ENCODE measurements around the gene TNN.
"Not testable (repeated sequence)": the region's sequence is repeated elsewhere in the genome, so short reads cannot be mapped to it uniquely, and the experiment has no call there.

TNN gene

DNA sequence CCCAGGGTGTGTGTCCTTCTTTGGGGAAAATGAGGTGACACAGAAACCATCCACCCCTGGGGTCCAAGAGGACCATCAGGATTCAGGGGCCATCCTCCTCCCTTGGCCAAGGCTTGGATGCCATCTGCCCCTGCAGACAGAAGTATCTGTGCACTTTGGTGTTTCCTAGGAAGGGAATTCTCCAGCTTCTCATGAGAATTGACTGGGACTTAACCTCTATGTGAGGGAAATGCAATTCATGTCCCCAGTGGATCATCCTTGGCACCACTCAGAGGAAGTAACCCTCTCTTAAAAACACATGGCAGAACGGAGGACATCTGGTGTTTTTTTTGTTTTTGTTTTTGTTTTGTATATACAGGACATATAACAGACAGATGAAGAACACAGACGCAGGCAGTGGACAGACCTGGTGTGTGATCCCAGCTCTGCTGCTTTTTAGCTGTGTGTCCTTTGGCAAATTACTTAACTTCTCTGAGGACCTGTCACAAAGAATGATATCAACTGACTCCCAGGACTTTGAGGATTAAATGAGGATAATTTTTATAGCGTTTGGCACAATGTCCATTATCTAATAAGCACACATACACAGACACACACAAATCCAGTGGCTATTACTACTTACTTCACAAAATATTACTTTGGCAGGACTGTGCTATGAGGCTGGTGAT lies 3.8 kb downstream of the TNN start:
- no peak for DNase-seq

DNA sequence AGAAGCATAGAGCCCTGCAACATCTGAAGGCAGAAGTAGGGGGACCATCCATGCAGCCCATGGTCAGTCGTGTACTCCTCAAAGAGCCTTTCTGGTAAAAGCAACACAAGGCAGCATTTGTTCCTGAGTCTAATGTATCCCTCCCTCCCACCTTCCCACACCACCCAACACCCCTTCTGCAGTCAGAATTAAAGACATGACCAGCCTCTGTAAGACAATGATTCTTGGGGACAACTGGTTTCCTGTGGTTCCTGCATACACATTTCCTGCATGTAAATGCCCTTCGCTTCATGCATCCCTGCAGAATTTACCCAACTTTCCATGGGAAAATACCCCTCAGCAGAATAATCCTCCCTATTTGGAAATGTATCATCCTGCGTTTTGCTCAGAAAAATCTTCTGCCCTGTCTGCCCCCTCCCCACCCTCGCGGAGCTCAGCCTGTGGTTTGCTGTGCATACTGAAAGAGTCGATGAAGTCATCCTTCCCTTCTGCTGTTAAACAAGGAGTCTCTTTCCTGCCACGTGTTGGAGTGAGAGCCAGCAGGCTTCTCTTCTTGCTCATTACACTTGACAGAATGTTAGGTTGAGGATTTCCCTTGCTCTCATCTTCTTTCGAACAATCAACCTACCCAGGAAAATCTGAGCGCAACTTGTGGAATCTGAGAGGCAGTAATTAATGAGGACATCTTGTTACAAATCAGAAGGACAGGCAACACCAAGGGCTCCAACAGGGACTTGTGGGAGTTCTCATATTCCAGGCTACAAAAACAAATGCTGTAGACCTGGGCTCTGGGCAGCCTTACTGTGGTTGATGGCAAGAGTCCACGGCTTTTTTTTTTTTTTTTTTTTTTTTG lies 4.7 kb downstream of the TNN start:
- peak; percentile 87 for DNase-seq

DNA sequence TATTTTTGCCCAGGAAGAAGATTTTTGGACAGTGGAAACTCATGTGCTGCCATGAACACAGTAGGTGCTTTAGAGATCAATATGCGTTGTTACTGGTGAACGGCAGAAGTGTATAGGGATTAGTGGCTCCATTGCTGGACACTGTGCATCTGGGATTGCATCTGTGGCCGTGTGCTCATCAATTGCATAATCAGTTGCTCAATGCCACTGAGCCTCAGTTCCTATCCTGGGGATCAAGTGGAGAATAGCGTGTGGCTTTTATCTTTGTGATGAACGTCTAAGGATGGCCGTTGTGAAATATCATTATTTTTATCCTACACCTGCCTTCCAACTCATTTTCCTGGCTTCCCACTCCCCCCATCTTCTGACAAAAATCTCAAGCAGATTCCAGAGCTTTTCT lies 5.4 kb downstream of the TNN start:
- no peak for DNase-seq

DNA sequence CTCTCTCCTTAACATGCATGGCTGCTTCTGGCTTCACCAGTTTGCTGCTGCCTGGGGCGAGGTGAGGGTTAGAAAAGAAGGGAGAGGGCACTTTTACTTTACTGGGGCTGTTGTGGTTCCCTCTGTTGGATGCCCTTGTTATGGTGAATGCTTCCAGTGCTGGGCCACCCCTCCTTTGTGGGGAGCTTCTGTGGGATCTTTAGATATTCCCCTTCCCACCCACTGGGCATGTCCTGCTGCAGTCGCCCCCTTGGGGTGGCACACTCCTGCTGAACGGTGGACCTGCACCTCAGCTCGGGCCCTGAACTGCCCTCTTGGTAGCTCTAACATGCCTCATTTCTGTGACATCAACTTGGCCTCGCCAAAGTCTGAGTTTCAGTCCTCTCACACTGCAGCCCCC lies 6.0 kb downstream of the TNN start:
- no peak for DNase-seq

DNA sequence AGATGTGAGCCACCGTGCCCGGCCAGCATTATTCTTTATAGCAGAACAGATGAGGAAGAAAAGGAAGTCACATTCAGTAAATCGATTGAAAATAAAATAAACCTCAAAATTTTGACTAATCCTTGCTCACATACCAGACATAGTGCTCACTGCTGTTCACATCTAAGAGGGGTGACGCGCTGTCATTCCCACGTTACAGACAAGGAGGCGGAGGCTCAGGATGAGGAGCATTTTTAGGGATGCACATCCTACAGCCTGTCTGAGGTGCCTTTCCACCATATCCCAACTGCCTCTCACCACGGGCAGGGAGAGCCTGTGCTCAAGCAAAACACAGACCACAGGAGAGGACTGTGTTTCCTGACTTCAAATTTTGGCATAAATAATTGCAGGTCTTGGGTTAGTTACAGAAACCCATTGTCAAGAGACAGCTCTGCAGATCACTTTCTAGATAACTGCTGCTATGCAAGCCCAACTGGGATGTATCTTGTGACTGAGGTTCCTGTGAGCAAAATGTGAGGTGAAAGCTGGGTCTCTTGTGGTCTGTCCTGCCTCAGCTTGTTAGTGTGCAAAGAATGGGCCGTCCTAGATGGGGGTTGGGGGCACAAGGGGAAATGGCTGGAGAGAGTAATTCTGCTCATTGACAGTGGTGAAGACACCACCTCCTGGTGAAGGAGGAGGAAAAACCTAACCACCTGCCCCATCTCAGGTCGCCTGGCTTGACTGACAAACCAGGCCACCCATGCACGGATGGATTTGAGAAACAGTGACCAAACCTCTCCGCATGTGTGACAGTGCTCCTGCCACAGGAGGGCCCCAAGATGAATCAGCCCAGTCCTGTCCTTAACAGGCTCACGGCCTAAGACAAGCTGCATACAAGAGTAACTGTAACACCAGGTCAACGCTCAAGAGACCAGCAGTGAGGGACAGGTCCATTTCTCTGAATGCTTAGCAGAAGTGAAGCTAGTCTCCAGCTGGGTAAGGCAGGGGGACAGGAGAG lies 8.2 kb downstream of the TNN start:
- DNase-seq, result no peak

DNA sequence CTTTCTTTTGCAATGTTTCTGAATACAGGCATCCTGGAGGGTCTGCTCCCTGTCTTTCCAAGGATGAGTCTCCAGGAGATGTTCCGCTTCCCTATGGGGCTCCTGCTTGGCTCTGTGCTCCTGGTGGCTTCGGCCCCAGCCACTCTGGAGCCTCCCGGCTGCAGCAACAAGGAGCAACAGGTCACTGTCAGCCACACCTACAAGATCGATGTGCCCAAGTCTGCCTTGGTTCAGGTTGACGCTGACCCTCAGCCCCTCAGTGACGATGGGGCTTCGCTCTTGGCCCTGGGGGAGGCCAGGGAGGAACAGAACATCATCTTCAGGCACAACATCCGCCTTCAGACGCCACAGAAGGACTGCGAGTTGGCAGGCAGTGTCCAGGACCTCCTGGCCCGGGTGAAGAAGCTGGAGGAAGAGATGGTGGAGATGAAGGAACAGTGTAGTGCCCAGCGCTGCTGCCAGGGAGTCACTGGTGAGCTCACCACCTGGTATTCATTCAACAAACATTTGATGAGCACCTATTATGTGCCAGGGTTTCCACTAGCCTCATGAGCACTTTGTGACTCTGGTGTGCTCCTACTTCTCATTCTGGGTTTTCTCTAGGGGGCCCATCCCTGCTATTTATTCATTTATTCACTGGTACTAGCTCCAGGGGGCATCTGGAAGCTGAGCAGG lies 9.9 kb downstream of the TNN start:
- DNase-seq, result no peak

DNA sequence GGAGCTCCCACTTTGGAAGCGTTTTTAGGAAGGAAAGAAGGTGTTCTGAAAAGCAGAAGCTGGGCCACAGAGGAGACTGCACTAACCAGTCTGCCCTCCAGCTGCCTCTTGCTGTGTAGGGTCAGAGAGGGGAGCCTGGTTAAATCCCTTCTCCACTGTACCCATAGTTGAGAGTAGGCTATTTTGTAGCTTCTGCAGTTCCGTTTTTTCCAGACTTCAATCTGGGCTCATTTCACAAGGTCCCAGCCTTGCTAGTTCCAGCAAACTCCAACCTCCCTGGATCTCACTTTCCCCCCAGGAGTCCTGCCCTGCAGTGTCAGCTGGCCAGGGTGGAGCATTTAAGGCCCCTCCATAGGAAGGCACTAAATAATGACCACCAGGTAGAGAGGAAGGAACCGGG lies 11.0 kb downstream of the TNN start:
- no peak for DNase-seq

DNA sequence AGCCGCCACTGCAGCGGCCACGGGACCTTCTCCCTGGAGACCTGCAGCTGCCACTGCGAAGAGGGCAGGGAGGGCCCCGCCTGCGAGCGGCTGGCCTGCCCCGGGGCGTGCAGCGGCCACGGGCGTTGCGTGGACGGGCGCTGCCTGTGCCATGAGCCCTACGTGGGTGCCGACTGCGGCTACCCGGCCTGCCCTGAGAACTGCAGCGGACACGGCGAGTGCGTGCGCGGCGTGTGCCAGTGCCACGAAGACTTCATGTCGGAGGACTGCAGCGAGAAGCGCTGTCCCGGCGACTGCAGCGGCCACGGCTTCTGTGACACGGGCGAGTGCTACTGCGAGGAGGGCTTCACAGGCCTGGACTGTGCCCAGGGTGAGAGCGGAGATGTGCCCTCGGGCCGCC lies 11.7 kb downstream of the TNN start:
- no peak for DNase-seq

DNA sequence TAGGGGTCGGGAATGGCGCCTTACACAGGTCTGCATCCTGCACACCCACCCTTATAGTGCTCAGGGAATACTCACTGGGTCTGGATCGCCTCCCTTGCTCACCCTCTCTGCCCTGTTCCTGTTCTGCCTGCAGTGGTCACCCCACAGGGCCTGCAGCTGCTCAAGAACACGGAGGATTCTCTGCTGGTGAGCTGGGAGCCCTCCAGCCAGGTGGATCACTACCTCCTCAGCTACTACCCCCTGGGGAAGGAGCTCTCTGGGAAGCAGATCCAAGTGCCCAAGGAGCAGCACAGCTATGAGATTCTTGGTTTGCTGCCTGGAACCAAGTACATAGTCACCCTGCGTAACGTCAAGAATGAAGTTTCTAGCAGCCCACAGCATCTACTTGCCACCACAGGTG lies 12.4 kb downstream of the TNN start:
- no peak for DNase-seq

DNA sequence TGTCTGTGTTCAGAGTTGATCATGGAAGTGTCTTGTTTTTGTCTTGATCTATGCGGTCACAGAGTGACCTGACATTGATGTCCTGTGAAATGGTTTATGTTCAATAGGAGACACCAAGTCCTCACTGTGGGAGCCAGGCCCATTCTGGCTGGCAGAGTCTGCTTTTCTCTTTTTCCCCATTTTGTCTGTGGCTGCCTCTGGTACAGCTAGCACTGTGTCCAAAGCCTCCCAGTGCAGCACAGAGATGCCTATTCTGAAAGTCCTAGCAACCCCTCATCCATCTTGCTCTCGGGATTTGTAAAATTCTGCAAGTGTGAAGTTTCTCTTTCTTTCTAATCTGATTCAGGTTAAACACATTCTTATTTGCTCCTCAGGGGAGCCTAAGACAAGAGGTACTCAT lies 14.3 kb downstream of the TNN start:
- DNase-seq, result no peak

DNA sequence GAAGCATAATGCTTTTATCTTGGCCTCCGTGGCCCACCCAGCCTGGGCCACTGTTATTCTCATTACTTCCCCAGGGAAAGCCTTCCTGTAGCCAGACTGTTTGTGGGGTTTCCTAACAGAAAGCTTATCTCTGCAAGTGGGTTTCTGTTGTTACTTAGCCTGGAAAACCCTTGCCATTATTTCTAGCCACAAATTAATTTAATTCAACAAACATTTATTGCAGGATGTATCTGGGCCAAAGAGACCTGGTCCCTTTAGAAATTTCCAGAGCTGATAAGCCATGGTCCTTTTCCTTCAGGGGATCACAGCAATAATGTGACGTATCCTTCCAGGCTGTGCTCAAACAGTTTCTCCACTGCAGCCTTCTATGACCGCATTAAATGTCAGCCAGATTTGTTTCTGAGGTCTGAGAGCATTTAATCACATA lies 20.9 kb downstream of the TNN start:
- no peak for DNase-seq

DNA sequence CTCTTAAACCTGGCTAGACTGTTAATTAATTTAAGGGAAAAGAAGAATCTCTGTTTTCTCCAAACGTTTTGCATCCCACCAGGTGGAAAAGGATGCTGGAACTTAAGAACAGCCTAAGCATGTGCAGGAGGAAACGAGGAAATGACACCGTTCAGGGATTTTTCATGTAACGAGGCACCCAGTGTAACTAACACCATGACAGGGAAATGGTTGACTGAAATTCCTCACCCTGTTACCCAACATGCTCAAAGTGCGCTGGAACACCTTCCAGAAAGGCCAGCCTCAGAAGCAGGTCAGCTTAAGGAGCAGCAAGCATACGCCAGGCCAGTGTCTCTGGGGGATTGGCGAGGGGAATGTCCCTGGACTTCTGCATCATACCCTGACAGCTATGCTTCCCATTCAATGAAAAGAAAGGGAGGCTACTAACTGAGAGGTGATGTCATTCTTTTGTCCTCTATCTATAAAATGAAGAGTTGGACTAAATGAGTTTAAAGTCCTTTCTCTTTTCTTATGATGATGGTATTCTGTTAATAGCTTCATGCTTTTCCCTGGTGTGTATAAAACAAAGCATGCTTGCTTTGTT lies 21.6 kb downstream of the TNN start:
- no peak for DNase-seq

DNA sequence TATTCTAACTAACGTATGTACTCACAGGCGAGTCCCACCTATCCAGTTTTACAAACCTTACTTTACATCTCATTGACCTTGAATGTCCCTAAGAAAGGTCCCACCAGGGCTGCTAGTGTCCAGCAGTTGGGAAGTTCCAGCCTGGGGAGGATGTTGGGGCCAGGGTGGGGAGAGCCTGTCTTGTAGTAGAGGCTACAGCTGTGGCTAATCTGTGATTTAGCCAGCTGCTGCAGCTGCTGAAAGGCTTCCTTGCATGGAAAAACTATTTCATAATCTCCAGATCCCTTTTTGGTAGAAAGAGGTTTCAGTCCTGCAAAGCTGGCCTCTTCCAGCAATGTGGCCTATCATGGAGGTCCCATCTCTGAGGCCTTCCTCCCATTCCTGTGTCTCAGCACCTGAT lies 23.1 kb downstream of the TNN start:
- DNase-seq, result peak; percentile 47

DNA sequence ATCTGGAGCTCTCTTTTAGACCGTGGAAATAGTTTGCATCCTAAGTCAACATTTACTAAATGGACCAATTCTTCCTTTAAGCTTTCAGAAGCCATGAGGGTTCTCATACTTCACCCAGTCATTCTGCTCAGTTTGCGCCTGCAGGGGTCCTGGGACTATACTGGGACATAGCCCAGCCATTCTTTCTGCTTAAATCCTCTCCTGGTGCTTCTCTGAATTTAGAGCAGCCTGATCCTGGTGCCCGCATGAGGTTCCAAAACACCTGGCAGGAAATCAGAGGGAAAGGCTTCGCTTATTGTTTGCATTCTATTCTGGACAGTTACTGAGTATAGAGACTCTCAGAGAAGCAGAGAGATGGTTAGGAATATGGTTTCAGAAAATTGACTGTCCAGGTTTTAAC lies 27.0 kb downstream of the TNN start:
- DNase-seq, result no peak

DNA sequence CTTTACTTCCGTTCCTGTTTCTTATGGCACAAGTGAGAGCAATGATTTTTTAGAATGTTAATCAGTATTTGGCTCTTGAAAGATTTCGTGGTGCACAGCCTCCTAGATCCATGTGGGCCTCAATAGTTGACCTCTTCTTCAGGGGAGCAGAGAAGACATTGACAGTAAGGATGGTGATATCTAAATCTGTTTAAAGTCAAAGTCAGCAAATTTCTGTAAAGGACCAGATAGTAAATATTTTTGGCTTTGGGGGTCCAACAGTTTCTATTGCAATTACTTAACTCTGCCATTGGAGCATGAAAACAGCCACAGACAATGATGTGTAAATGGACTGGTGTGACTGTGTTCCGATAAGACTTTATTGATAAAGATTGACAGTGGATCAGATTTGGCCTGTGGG lies 27.4 kb downstream of the TNN start:
- no peak for DNase-seq

DNA sequence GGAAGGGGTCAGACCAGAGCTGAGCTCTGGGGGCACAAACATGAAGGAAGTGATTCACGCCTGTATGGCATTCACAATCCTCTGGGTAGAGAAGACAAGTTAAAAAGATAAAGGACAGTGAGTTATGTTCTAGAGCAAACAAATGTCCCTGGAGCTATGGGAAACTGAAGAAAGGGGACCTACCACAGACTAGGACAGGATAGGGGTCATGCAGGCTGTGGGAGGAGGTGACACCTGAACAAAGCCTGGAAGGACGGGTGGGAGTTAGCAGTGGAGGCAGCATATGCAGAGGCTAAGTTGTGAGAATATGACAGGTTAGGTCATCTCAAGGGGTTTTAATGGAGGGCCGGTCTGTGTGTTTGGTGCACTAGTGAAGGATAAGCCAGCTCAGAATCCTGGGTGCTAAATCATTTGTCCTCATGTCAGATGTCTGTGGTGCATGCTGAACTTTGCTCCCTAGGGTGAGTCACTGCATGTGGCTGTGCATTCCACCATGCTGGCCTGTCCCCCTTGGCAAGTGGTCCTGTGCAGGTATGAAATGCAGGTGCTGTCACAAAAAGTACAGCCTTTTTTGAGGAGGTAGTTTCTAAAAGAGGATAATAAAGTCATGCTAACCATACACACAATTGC lies 28.5 kb downstream of the TNN start:
- no peak for DNase-seq

DNA sequence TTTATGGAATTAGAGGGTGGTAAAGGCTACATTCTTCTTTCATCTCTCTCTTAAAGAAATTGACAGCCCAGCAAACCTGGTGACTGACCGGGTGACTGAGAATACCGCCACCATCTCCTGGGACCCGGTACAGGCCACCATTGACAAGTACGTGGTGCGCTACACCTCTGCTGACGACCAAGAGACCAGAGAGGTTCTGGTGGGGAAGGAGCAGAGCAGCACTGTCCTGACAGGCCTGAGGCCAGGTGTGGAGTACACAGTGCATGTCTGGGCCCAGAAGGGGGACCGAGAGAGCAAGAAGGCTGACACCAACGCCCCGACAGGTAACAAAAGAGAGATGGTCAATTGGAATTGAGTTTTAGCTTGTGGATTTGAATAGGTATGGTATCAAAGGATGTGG lies 29.7 kb downstream of the TNN start:
- DNase-seq, result no peak

DNA sequence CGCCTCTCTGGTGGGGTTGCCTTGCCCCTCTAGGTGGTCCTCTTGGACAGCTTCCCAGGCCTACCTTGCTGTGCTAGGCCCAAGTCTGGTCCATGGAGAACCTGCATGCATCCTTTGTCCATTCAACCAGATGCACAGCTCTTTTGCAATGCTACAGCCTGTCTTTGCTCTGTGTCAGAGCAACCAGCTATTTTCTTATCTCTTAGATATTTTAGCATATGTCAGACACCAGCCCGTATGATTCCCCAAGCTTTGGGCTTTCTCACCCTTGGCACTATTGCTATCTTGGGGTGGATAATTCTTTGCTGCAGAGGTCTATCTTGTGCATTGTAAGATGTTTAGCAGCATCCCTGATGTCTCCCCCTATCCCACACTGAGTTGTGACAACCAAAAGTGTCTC lies 32.3 kb downstream of the TNN start:
- DNase-seq, result no peak

DNA sequence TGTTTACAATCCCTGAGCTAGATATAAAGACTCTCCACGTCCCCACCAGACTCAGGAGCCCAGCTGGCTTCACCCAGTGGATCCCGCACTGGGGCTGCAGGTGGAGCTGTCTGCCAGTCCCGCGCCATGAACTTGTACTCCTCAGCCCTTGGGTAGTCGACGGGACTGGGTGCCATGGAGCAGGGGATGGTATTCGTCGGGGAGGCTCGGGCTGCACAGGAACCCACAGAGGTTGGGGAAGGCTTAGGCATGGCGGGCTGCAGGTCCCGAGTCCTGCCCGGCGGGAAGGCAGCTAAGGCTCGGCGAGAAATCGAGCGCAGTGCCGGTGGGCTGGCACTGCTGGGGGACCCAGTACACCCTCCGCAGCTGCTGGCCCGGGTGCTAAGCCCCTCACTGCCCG lies 34.5 kb downstream of the TNN start:
- DNase-seq, result not testable (repeated sequence)

DNA sequence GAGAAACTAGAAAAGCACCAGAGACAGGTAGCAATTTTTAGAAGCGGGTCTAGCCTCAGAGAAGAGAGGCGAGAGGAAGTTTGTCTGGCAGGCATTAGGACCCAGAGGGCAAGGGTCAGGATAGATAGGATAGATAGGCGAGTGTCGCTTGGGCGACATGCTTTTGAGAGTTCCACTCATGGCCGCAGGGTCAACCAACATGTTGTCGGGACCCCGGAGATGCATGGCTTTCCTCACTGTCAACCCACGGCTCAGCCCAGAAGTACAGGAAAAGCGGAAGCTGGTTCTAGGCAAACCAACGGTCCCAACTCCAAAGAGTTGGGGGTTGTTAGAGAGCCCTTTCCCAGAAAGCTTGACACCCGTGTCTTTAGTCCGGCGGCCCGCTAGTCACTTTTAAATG lies 38.9 kb downstream of the TNN start:
- DNase-seq, result not testable (repeated sequence)

DNA sequence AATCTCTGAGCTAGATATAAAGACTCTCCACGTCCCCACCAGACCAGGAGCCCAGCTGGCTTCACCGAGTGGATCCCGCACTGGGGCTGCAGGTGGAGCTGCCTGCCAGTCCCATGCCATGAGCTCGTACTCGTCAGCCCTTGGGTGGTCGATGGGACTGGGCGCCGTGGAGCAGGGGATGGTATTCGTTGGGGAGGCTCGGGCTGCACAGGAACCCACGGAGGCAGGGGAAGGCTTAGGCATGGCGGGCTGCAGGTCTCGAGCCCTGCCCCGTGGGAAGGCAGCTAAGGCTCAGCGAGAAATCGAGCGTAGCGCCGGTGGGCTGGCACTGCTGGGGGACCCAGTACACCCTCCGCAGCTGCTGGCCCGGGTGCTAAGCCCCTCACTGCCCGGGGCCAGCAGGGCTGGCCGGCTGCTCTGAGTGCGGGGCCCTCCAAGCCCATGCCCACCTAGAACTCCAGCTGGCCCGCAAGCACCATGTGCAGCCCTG lies 40.7 kb downstream of the TNN start:
- not testable (repeated sequence) for DNase-seq

DNA sequence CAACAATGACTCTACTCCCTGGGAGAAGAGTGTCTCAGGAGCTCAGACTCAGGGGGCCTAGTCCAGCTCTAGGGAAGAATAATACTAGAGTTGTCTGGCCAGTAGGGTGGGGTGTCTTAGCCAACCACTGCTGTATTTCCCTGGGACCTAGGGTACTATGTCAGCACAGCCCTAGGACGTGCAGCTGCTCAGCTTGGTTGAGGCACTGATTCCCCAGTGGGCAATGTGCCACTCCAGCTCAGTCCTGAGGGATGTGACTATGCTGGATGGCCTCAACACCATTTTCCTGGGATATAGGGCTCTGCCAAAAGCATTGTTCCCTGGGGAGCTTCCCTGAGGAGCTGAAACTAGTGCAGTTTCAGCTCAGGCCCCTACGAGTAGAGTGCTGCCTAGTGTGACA lies 47.4 kb downstream of the TNN start:
- DNase-seq, result no peak
